ENCODE measurements around the gene KPNA5. TPM values are rescaled to one million over a fixed set of nuclear protein-coding genes. Genes with fewer than 3 reads are reported as not detected.
"Not testable (repeated sequence)": the region's sequence is repeated elsewhere in the genome, so short reads cannot be mapped to it uniquely, and the experiment has no call there.

Gene KPNA5
- total and polyA plus RNA-seq, 9 donors: 7.1 to 50.6 (median 34.6) TPM

DNA sequence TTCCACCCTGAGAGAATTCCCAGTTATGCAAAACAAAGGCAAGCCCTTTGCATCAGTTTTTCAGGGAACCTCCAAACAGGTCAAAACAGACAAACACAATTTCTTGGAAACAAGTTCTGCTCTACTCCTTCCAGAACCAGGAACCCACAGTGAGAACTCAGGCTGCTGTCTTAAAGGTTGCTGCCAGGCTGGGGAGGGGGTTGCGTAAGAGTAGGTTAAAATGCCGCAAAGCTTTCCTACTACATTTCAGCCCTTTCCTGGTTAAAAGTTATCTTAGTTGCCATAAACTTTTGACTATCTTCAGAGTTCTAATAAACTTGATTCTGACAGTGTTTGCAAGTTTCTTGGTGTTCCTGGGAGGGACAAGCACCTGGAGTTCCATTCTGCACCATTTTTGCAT lies 33.8 kb downstream of the KPNA5 start:
- no peaks in the 10 kb centered on the region for H3K36me3 ChIP-seq
- TF ChIP-seq POLR2A (IDR thresholded peaks at IDR 0.05) (no peak), EP300 (IDR thresholded peaks at IDR 0.05) (no peak)
- TF ChIP-seq, protein P1, sequence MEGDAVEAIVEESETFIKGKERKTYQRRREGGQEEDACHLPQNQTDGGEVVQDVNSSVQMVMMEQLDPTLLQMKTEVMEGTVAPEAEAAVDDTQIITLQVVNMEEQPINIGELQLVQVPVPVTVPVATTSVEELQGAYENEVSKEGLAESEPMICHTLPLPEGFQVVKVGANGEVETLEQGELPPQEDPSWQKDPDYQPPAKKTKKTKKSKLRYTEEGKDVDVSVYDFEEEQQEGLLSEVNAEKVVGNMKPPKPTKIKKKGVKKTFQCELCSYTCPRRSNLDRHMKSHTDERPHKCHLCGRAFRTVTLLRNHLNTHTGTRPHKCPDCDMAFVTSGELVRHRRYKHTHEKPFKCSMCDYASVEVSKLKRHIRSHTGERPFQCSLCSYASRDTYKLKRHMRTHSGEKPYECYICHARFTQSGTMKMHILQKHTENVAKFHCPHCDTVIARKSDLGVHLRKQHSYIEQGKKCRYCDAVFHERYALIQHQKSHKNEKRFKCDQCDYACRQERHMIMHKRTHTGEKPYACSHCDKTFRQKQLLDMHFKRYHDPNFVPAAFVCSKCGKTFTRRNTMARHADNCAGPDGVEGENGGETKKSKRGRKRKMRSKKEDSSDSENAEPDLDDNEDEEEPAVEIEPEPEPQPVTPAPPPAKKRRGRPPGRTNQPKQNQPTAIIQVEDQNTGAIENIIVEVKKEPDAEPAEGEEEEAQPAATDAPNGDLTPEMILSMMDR (IDR thresholded peaks at IDR 0.05): no peak
- no peak overlapping the region for H3K4me3 ChIP-seq
- intact Hi-C loops (cut with DNase I): no loop called here
- DNase-seq: no peak
- 98 to 100% (median 98%) methylated on average over 2 of the region's 2 CpGs for WGBS, 3 donors
- no peaks in the 10 kb centered on the region for H3K27me3 ChIP-seq
- H3K9me3 ChIP-seq: no peaks in the 10 kb centered on the region
- H3K4me1 ChIP-seq (ENCODE audit: insufficient read depth): no peaks in the 10 kb centered on the region
- no peak overlapping the region for H3K27ac ChIP-seq

DNA sequence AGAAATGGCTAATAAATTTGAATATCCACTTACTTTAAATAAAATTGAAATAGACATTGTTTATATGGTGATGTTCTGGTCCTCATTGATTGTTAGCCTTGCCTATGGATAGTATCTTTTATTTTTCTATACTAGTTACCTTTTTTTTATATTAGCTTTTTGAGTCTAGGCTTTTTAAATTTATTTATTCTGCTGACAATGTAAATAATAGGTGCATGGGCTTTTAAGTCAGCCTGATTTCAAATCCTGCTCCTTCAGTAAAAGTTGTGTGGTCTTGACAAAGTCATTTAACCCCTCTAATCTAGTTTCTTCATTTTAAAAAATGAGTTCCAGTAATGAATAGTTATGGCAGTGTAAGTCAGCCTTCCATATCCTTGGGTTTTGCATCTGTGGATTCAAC lies 45.9 kb downstream of the KPNA5 start:
- DNase-seq: no peak
- no peak overlapping the region for H3K4me3 ChIP-seq
- no peaks in the 10 kb centered on the region for H3K27me3 ChIP-seq
- H3K27ac ChIP-seq: no peak overlapping the region
- TF ChIP-seq EP300 (IDR thresholded peaks at IDR 0.05) (no peak), POLR2A (IDR thresholded peaks at IDR 0.05) (no peak)
- TF ChIP-seq, protein P1 (IDR thresholded peaks at IDR 0.05): no peak
- no peaks in the 10 kb centered on the region for H3K4me1 ChIP-seq (ENCODE audit: insufficient read depth)
- no peaks in the 10 kb centered on the region for H3K36me3 ChIP-seq
- H3K9me3 ChIP-seq: no peaks in the 10 kb centered on the region
- intact Hi-C loops (cut with DNase I): no loop called here

DNA sequence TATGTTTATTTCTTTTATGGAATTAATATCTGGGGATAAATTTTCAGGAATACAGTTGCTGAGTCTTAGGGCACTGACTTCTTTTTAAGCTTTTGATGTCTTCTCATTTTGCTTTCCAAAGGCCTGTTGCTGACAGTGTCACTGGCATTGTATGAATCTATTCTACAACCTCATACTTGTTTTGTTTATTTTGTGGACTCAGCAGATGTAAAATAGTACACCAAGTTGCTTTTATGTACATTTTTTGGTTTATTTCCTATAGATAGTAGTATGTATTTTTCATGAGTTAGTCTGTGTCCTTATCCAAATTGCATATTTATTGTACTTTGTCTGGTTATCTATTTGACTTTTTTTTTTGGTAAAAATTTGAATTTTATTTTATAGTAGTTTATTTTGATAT lies 49.5 kb downstream of the KPNA5 start:
- no peaks in the 10 kb centered on the region for H3K9me3 ChIP-seq
- intact Hi-C loops (cut with DNase I): no loop called here
- no peaks in the 10 kb centered on the region for H3K36me3 ChIP-seq
- H3K27me3 ChIP-seq: no peaks in the 10 kb centered on the region
- H3K4me3 ChIP-seq: no peak overlapping the region
- no peak for DNase-seq
- no peak overlapping the region for H3K27ac ChIP-seq
- no peak for TF ChIP-seq EP300 (IDR thresholded peaks at IDR 0.05)
- TF ChIP-seq, protein P1 (IDR thresholded peaks at IDR 0.05): no peak
- no peak for TF ChIP-seq POLR2A (IDR thresholded peaks at IDR 0.05)
- H3K4me1 ChIP-seq (ENCODE audit: insufficient read depth): no peaks in the 10 kb centered on the region

DNA sequence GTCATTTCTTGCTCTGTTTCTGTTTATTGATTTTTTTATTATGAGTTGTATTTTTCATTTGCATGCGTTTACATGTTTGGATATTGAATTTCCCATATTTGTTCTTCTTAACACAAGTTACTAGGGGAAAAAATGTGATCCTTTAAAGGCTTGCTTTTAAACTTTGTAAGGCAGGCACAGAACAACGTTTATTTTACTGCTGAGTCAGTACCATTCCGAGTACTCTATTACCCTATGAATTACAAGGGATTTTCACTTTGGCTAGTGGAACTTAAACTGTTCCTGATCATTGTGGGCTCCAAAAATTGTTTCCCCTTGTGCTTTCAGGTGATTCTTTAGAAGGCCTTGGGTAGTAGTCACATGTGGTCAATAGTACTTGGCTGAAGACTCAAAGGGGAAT lies 56.0 kb downstream of the KPNA5 start:
- Histone ChIP-seq H3K4me3 (no peak overlapping the region), H3K27me3 (no peaks in the 10 kb centered on the region), H3K9me3 (no peaks in the 10 kb centered on the region), H3K27ac (no peak overlapping the region), H3K36me3 (no peaks in the 10 kb centered on the region), H3K4me1 (ENCODE audit: insufficient read depth) (no peaks in the 10 kb centered on the region)
- DNase-seq: no peak
- TF ChIP-seq EP300 (IDR thresholded peaks at IDR 0.05) (no peak), POLR2A (IDR thresholded peaks at IDR 0.05) (no peak)
- TF ChIP-seq, protein P1 (IDR thresholded peaks at IDR 0.05): no peak
- intact Hi-C loops (cut with DNase I): no loop called here
- 96 to 98% (median 96%) methylated on average over 3 of the region's 3 CpGs for WGBS, 3 donors

DNA sequence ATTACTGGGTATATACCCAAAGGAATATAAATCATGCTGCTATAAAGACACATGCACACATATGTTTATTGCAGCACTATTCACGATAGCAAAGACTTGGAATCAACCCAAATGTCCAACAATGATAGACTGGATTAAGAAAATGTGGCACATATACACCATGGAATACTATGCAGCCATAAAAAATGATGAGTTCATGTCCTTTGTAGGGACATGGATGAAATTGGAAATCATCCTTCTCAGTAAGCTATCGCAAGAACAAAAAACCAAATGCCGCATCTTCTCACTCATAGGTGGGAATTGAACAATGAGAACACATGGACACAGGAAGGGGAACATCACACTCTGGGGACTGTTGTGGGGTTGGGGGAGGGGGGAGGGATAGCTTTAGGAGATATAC lies 59.5 kb downstream of the KPNA5 start:
- H3K4me3 ChIP-seq; intact Hi-C loops (cut with DNase I); H3K27ac ChIP-seq; DNase-seq; H3K27me3 ChIP-seq; H3K36me3 ChIP-seq; H3K9me3 ChIP-seq; H3K4me1 ChIP-seq (ENCODE audit: insufficient read depth): not testable (repeated sequence)
- WGBS, 3 donors: 87 to 94% (median 93%) methylated on average over 3 of the region's 3 CpGs
